ENCODE data around the gene MROH9.

- TF ChIP-seq ZNF423 (tag by site-specific recombination; IDR thresholded peaks at IDR 0.05) (no peak), ZNF391 (tag by site-specific recombination; IDR thresholded peaks at IDR 0.05; ENCODE audit: borderline replicate concordance, low read depth) (no peak)
- TF ChIP-seq, protein P1, sequence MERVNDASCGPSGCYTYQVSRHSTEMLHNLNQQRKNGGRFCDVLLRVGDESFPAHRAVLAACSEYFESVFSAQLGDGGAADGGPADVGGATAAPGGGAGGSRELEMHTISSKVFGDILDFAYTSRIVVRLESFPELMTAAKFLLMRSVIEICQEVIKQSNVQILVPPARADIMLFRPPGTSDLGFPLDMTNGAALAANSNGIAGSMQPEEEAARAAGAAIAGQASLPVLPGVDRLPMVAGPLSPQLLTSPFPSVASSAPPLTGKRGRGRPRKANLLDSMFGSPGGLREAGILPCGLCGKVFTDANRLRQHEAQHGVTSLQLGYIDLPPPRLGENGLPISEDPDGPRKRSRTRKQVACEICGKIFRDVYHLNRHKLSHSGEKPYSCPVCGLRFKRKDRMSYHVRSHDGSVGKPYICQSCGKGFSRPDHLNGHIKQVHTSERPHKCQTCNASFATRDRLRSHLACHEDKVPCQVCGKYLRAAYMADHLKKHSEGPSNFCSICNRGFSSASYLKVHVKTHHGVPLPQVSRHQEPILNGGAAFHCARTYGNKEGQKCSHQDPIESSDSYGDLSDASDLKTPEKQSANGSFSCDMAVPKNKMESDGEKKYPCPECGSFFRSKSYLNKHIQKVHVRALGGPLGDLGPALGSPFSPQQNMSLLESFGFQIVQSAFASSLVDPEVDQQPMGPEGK (tag by site-specific recombination; IDR thresholded peaks at IDR 0.05) = no peak
These were observed 18.0 kb upstream of the MROH9 start for GRCh38 chr1:170917373-170917772.

Data from HEK293 (cell line).